HEK293T (cell line): ENCODE measurements around the gene SSU72.

Source experiments
- BHLHE40 ChIP-seq: fragments of 450-650 bp; IDR thresholded peaks from 2 replicates; pipeline ENCODE4 v1.6.1; 2016; ENCODE audit warnings: mild to moderate bottlenecking, moderate library complexity, borderline replicate concordance
- CTBP1 ChIP-seq: fragments of 450-650 bp; IDR thresholded peaks from 2 replicates; pipeline ENCODE4 v1.6.1; 2016; ENCODE audit warnings: borderline replicate concordance
- ELF4 ChIP-seq: fragments of 450-650 bp; IDR thresholded peaks from 2 replicates; pipeline ENCODE4 v1.6.1; 2017; ENCODE audit warnings: antibody characterized with exemption
- FOXA1 ChIP-seq: fragments of 450-650 bp; IDR thresholded peaks from 2 replicates; pipeline ENCODE4 v1.6.1; 2016; ENCODE audit warnings: mild to moderate bottlenecking
- FOXK2 ChIP-seq: fragments of 450-650 bp; IDR thresholded peaks from 2 replicates; pipeline ENCODE4 v1.6.1; 2016; ENCODE audit warnings: mild to moderate bottlenecking
- HDGF ChIP-seq: fragments of 450-650 bp; IDR thresholded peaks from 2 replicates; pipeline ENCODE4 v1.6.1; 2017; ENCODE audit warnings: antibody characterized with exemption, borderline replicate concordance
- L3MBTL2 ChIP-seq: fragments of 450-650 bp; conservative IDR thresholded peaks from 2 replicates; pipeline ENCODE4 v1.6.1; 2016; ENCODE audit warnings: mild to moderate bottlenecking
- LEF1 ChIP-seq: fragments of 450-650 bp; IDR thresholded peaks from 2 replicates; pipeline ENCODE4 v1.6.1; 2017; ENCODE audit warnings: mild to moderate bottlenecking, borderline replicate concordance
- NFRKB ChIP-seq: fragments of 450-650 bp; IDR thresholded peaks from 2 replicates; pipeline ENCODE4 v1.6.1; 2016; ENCODE audit warnings: mild to moderate bottlenecking, moderate library complexity
- SUZ12 ChIP-seq: fragments of 450-650 bp; IDR thresholded peaks from 2 replicates; pipeline ENCODE4 v1.6.1; 2016; ENCODE audit warnings: mild to moderate bottlenecking
- ZNF384 ChIP-seq: fragments of 450-650 bp; IDR thresholded peaks from 2 replicates; pipeline ENCODE4 v1.6.1; 2016
- TF ChIP-seq, protein P1 (sequence below): fragments of 450-650 bp; IDR thresholded peaks from 2 replicates; pipeline ENCODE4 v1.6.1; 2016

DNA sequence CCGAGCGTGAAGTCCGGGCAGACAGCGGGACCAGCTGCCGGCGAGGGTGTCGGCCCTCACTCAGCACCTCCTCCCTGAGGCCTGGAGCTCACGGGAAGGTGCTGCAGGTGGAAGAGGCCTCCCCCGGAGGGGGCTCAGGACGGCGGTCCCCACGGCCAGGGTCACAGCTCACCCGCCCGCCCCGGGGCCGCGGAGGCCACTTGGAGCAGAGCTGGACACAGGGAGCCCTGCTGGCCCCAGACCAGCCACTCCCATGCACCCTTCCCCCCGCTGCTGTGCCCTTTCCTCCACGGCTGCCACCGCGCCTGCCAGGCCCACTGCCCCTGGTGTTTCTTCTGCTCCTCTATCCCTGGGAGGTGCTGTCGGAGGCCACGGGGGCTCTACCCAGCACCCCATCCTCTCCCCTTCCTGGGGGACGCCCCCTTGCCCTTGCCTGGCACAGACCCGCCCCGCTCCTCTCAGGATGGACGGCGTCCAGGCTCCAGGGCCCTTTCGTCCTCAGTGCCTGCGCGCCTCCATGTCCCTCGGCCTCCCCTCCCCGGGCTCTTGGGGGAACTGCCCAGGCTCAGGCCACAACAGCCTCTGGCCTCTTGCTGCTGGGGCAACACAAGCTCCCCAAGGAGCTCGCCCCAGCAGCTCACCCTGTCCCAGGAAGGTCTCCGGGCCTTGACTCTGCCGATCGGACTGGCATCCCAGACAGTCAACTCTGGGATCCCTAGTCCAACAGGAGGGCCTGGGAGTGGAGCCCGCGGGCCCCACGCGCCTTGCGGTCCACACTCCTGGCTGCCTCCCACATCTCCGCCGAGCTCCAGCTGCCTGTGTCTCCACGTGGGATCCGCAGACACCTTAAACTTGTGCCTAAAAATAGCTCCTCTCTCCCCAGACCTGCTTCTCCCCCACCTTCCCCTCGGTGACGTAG lies 38.4 kb downstream of the SSU72 start:
- TF ChIP-seq SUZ12 (no peak), FOXK2 (no peak), HDGF (no peak), ZNF384 (no peak), LEF1 (no peak), L3MBTL2 (no peak), NFRKB (no peak), CTBP1 (no peak), BHLHE40 (no peak), FOXA1 (no peak), ELF4 (no peak)
- TF ChIP-seq, protein P1, sequence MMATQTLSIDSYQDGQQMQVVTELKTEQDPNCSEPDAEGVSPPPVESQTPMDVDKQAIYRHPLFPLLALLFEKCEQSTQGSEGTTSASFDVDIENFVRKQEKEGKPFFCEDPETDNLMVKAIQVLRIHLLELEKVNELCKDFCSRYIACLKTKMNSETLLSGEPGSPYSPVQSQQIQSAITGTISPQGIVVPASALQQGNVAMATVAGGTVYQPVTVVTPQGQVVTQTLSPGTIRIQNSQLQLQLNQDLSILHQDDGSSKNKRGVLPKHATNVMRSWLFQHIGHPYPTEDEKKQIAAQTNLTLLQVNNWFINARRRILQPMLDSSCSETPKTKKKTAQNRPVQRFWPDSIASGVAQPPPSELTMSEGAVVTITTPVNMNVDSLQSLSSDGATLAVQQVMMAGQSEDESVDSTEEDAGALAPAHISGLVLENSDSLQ, result no peak
